CD4-positive, alpha-beta T cell (primary cell): ENCODE results near the gene PHTF1. TPM values are rescaled to one million over a fixed set of nuclear protein-coding genes. Genes with fewer than 3 reads are reported as not detected.
A peak's percentile ranks its signal among the peaks of the same experiment; 100 is the strongest.
"Not testable (repeated sequence)": the region's sequence is repeated elsewhere in the genome, so short reads cannot be mapped to it uniquely, and the experiment has no call there.

Source experiments
- ATAC-seq: fragments of 200-7000 bp; cut with Tn5 transposase; one replicate; pipeline ENCODE4 v1.10.0; 2022; ENCODE audit warnings: mild to moderate bottlenecking; ENCODE audit not compliant: poor library complexity
- CTCF ChIA-PET: fragments of 350-600 bp; sonication (Branson Sonifier 250); formaldehyde crosslinking; loops from one replicate; lab custom pipeline; 2021; ENCODE audit warnings: antibody characterized with exemption, inconsistent platforms; lab: Charles Lee
- POLR2A ChIA-PET: fragments of 350-600 bp; sonication (Branson Sonifier 250); formaldehyde crosslinking; loops from one replicate; lab custom pipeline; 2021; ENCODE audit warnings: antibody characterized with exemption, inconsistent platforms; lab: Charles Lee
- DNase-seq, 14 experiments: peaks; one replicate each; pipeline ENCODE4 v3.0.0-alpha.2; 2013 to 2020; ENCODE audit warnings: mixed read lengths in 2 of 14
- H3K27ac ChIP-seq, 2 donors: one replicate each; pipeline versions ENCODE4 v1.5.1 to v1.7.0; 2013; ENCODE audit warnings: low read length in 2 of 2, low read depth in 1 of 2, mild to moderate bottlenecking in 1 of 2
- H3K27me3 ChIP-seq, 2 experiments: 1 replicate in 1 of 2; 2 replicates in 1 of 2; pipeline versions ENCODE4 v1.6.1 to v1.7.0; 2013; ENCODE audit warnings: low read length in 2 of 2, control low read depth in 1 of 2, mild to moderate bottlenecking in 1 of 2, moderate library complexity in 1 of 2; ENCODE audit not compliant: insufficient read depth in 2 of 2, control insufficient read depth in 1 of 2
- H3K36me3 ChIP-seq: one replicate; pipeline ENCODE4 v1.6.1; 2013; ENCODE audit warnings: low read length, control low read depth; ENCODE audit not compliant: insufficient read depth
- H3K4me1 ChIP-seq: one replicate; pipeline ENCODE4 v1.6.1; 2013; ENCODE audit warnings: low read length, control low read depth; ENCODE audit not compliant: insufficient read depth
- H3K4me3 ChIP-seq: one replicate; pipeline ENCODE4 v1.5.1; 2013; ENCODE audit warnings: mild to moderate bottlenecking, low read length, moderate library complexity
- H3K9me3 ChIP-seq, 2 experiments: 1 replicate in 1 of 2; 2 replicates in 1 of 2; pipeline versions ENCODE4 v1.6.1 to v1.7.0; 2013; ENCODE audit warnings: low read length in 2 of 2, mild to moderate bottlenecking in 2 of 2, control low read depth in 1 of 2, moderate library complexity in 1 of 2; ENCODE audit not compliant: control insufficient read depth in 1 of 2, insufficient read depth in 1 of 2
- H3K27ac Mint-ChIP-seq: one replicate; pipeline ENCODE4 v1.8.0; 2020; ENCODE audit warnings: mixed read lengths
- H3K27me3 Mint-ChIP-seq: one replicate; pipeline ENCODE4 v1.8.0; 2021; ENCODE audit warnings: mixed read lengths
- H3K36me3 Mint-ChIP-seq: one replicate; pipeline ENCODE4 v1.8.0; 2021; ENCODE audit warnings: low read depth, mixed read lengths
- H3K4me1 Mint-ChIP-seq: one replicate; pipeline ENCODE4 v1.8.0; 2021; ENCODE audit warnings: low read depth, mixed read lengths
- H3K4me3 Mint-ChIP-seq: one replicate; pipeline ENCODE4 v1.8.0; 2020; ENCODE audit warnings: mild to moderate bottlenecking, mixed read lengths
- H3K9me3 Mint-ChIP-seq: one replicate; pipeline ENCODE4 v1.8.0; 2020; ENCODE audit warnings: mixed read lengths
- intact Hi-C, 2 experiments: fragments of 100-400 bp; cut with DNase I in 1 of 2; cut with micrococcal nuclease in 1 of 2; formaldehyde crosslinking; loops; one replicate each; pipeline versions ENCODE4 v1.15.1 to v1.9.0; 2023 to 2025; cut with DNase I, micrococcal nuclease
- total RNA-seq, 174 experiments: library from RNA in 2 of 174; stranded (reverse) in 2 of 174; gene quantifications; one replicate each; pipeline ENCODE4 v1.2.3 and lab custom pipeline; 2021 to 2026
- TF ChIP-seq, protein P1 (sequence below): fragments of 200-600 bp; IDR thresholded peaks from one replicate; pipeline ENCODE4 v1.8.0; 2022; ENCODE audit warnings: antibody characterized with exemption, mild to moderate bottlenecking

The PHTF1 gene
- total RNA-seq, 2 experiments from 2014 or later, result 3.1 to 4.0 TPM

GRCh38 chr1:113758631-113759332, 504 bp downstream of the PHTF1 start:
- CTCF ChIA-PET, result interaction anchor here (0.6 to 1.7 kb wide), 6 partner anchors 11 to 1020 kb away, joined by 3 to 5 read pairs (median 3); no protein-coding TSS in a partner anchor
- peak overlapping the region; percentile 95 for H3K4me3 Mint-ChIP-seq
- Histone ChIP-seq H3K9me3 (no peaks in the 10 kb centered on the region), H3K4me3 (peak overlapping the region; percentile 91), H3K27me3 (no peaks in the 10 kb centered on the region), H3K27ac (peak overlapping the region; percentile 57 to 81), H3K4me1 (peaks cover 20% of the 10 kb centered on the region), H3K36me3 (no peaks in the 10 kb centered on the region)
- H3K4me1 Mint-ChIP-seq, result peaks cover 41% of the 10 kb centered on the region
- POLR2A ChIA-PET, result interaction anchor here (1.1 to 3.6 kb wide), 7 partner anchors 22 to 171 kb away, joined by 3 to 47 read pairs (median 16); partner anchors contain the start of genes AP4B1, HIPK1 and RSBN1
- H3K36me3 Mint-ChIP-seq, result peaks cover 13% of the 10 kb centered on the region
- ATAC-seq, result peak; percentile 41
- H3K9me3 Mint-ChIP-seq, result no peaks in the 10 kb centered on the region
- TF ChIP-seq, protein P1, sequence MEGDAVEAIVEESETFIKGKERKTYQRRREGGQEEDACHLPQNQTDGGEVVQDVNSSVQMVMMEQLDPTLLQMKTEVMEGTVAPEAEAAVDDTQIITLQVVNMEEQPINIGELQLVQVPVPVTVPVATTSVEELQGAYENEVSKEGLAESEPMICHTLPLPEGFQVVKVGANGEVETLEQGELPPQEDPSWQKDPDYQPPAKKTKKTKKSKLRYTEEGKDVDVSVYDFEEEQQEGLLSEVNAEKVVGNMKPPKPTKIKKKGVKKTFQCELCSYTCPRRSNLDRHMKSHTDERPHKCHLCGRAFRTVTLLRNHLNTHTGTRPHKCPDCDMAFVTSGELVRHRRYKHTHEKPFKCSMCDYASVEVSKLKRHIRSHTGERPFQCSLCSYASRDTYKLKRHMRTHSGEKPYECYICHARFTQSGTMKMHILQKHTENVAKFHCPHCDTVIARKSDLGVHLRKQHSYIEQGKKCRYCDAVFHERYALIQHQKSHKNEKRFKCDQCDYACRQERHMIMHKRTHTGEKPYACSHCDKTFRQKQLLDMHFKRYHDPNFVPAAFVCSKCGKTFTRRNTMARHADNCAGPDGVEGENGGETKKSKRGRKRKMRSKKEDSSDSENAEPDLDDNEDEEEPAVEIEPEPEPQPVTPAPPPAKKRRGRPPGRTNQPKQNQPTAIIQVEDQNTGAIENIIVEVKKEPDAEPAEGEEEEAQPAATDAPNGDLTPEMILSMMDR, result no peak
- no peaks in the 10 kb centered on the region for H3K27me3 Mint-ChIP-seq
- peak overlapping the region; percentile 80 for H3K27ac Mint-ChIP-seq
- peak; percentile 15 to 80 (median 42) for DNase-seq
- intact Hi-C loops, result loop anchor here in 1 of 2 experiments (1.0 to 2.0 kb wide), 2 partner anchors 24 to 54 kb away; partner anchors contain the start of gene RSBN1

- ChIA-PET CTCF (interaction anchor here (0.6 to 1.1 kb wide), 3 partner anchors 16 to 37 kb away, joined by 3 to 4 read pairs (median 3); no protein-coding TSS in a partner anchor), POLR2A (interaction anchor here (1.2 kb wide), 1 partner anchor 56 kb away, joined by 4 read pairs; the partner anchor contains the start of gene RSBN1)
- no peaks in the 10 kb centered on the region for H3K36me3 ChIP-seq
- no peaks in the 10 kb centered on the region for H3K9me3 Mint-ChIP-seq
- H3K27ac ChIP-seq, result no peak overlapping the region
- no peaks in the 10 kb centered on the region for H3K27me3 Mint-ChIP-seq
- H3K4me3 ChIP-seq, result no peak overlapping the region
- ATAC-seq, result no peak
- no peak overlapping the region for H3K27ac Mint-ChIP-seq
- peaks cover 20% of the 10 kb centered on the region for H3K4me1 ChIP-seq
- peak overlapping the region; percentile 68 for H3K4me3 Mint-ChIP-seq
- DNase-seq, result no peak
- no peaks in the 10 kb centered on the region for H3K27me3 ChIP-seq
- TF ChIP-seq, protein P1, result no peak
- H3K4me1 Mint-ChIP-seq, result peaks cover 41% of the 10 kb centered on the region
- H3K9me3 ChIP-seq, result no peaks in the 10 kb centered on the region
- intact Hi-C loops, result no loop called here
- peaks cover 9% of the 10 kb centered on the region for H3K36me3 Mint-ChIP-seq
Observed at GRCh38 chr1:113756461-113756860, 2.8 kb downstream of the PHTF1 start.

DNA sequence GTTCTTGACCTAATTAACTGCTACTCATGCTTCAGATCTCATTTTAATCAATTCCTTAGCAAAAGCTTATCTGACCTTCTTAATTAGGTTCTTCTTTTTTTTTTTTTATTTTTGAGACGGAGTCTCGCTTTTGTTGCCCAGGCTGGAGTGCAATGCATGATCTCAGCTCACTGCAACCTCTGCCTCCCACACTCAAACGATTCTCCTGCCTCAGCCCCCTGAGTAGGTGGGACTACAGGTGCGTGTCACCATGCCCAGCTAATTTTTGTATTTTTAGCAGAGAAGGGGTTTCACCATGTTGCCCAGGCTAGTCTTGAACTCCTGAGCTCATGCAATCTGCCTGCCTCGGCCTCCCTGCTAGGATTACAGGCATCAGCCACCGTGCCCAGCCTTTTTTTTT, 6.0 kb downstream of the PHTF1 start:
- H3K36me3 Mint-ChIP-seq, H3K36me3 ChIP-seq, ATAC-seq, H3K27me3 Mint-ChIP-seq, H3K4me1 ChIP-seq, intact Hi-C loops, H3K27ac ChIP-seq, H3K4me3 Mint-ChIP-seq, CTCF ChIA-PET, H3K27me3 ChIP-seq, DNase-seq, H3K27ac Mint-ChIP-seq, H3K9me3 Mint-ChIP-seq, H3K4me3 ChIP-seq, H3K9me3 ChIP-seq: not testable (repeated sequence)
- POLR2A ChIA-PET, result interaction anchor here (0.6 to 1.0 kb wide), 2 partner anchors 59 to 163 kb away, joined by 3 read pairs; partner anchors contain the start of gene RSBN1
- peaks cover 23% of the 10 kb centered on the region for H3K4me1 Mint-ChIP-seq
